ENCODE data around the gene GORASP2.

The GORASP2 gene

DNA sequence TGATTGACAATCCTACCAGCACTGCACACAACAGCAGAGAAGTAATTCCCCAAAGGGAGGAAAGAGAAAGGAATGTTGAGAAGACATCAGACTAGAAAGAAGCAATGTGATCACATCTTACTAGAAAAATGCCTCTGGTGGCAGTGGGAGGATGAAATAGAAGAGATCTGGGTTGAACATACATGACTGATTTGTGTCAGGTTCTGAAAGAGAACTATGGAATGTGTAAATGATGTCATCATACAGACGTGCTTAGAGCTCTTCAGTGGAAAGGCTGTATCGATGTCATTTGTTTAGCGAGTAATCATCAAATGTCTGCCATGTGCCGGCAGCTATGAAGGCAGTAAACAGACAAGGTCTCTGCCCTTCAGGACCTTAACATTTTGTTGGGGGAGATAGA, 24.9 kb downstream of the GORASP2 start:
- Histone ChIP-seq H3K4me1 (ENCODE audit: control insufficient read depth in 2 of 2, insufficient read depth in 2 of 2, low read length in 2 of 2) (no peaks in the 10 kb centered on the region), H3K27ac (ENCODE audit: low read depth in 2 of 2, low read length in 2 of 2) (no peak overlapping the region)

DNA sequence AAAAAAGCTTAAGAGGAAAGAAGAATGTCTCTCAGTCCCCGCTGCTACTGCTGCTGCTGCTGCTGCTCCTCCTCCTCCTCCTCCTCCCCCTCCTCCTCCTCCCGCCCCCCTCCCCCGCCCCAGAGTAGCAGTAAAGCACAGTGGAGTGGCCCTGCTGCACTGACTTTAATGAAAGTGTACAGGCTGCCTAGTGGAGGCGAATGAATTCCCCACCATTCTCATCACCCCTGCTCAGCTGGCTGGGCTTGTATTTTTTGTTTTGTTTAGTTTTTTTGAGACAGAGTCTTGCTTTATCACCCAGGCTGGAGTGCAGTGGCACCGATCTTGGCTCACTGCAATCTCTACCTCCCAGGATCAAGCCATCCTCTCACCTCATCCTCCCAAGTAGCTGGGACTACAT, 34.3 kb downstream of the GORASP2 start:
- Histone ChIP-seq H3K9ac (ENCODE audit: low read depth in 1 of 2, low read length in 2 of 2) (no peak overlapping the region), H3K36me3 (ENCODE audit: control insufficient read depth in 2 of 2, insufficient read depth in 2 of 2, low read length in 2 of 2) (peaks cover 60 to 77% of the 10 kb centered on the region in 2 donors), H3K9me3 (ENCODE audit: control insufficient read depth in 2 of 2, low read length in 2 of 2) (no peaks in the 10 kb centered on the region)

More for the DNA sequence above, 24.9 kb downstream of the GORASP2 start:
- Histone ChIP-seq H3K36me3 (ENCODE audit: control insufficient read depth in 2 of 2, insufficient read depth in 2 of 2, low read length in 2 of 2) (peaks cover 76 to 82% of the 10 kb centered on the region in 2 donors), H3K4me3 (ENCODE audit: low read length in 2 of 2) (no peak overlapping the region), H3K9ac (ENCODE audit: low read depth in 1 of 2, low read length in 2 of 2) (no peak overlapping the region), H3K27me3 (ENCODE audit: control insufficient read depth in 2 of 2, insufficient read depth in 2 of 2, low read length in 2 of 2) (no peaks in the 10 kb centered on the region), H3K9me3 (ENCODE audit: control insufficient read depth in 2 of 2, low read length in 2 of 2) (no peaks in the 10 kb centered on the region)

DNA sequence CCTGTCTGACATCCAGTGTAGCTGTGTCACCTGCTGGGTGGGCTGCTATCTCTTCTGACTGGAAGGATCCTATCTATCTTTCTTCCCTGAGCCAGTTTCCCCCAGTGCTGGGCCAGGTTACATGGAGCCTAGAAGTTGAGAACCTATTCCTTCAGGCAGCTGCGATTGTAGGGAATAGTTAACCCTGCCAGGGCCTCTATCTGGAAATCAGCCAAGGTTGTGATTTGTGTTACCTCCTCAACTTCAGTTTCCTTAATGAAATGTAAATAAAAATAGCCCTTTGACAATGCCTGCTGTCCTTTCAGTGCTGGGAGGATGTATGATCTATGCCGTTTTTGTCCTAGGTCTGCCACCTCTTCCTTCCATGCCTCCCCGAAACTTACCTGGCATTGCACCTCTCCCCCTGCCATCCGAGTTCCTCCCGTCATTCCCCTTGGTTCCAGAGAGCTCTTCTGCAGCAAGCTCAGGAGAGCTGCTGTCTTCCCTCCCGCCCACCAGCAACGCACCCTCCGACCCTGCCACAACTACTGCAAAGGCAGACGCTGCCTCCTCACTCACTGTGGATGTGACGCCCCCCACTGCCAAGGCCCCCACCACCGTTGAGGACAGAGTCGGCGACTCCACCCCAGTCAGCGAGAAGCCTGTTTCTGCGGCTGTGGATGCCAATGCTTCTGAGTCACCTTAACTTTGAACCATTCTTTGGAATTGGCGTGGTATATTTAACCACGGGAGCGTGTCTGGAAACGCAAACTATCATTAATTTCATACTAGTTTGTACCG, 36.6 kb downstream of the GORASP2 start:
- H3K27ac ChIP-seq (ENCODE audit: low read depth in 2 of 2, low read length in 2 of 2) = no peak overlapping the region
- H3K4me3 ChIP-seq (ENCODE audit: low read length in 2 of 2) = no peak overlapping the region
- peaks cover 62 to 70% of the 10 kb centered on the region in 2 donors for H3K36me3 ChIP-seq (ENCODE audit: control insufficient read depth in 2 of 2, insufficient read depth in 2 of 2, low read length in 2 of 2)
- H3K27me3 ChIP-seq (ENCODE audit: control insufficient read depth in 2 of 2, insufficient read depth in 2 of 2, low read length in 2 of 2) = no peaks in the 10 kb centered on the region
- H3K9me3 ChIP-seq (ENCODE audit: control insufficient read depth in 2 of 2, low read length in 2 of 2) = no peaks in the 10 kb centered on the region
- no peaks in the 10 kb centered on the region for H3K4me1 ChIP-seq (ENCODE audit: control insufficient read depth in 2 of 2, insufficient read depth in 2 of 2, low read length in 2 of 2)
- no peak overlapping the region for H3K9ac ChIP-seq (ENCODE audit: low read depth in 1 of 2, low read length in 2 of 2)

More for the DNA sequence above, 34.3 kb downstream of the GORASP2 start:
- Histone ChIP-seq H3K4me3 (ENCODE audit: low read length in 2 of 2) (no peak overlapping the region), H3K27ac (ENCODE audit: low read depth in 2 of 2, low read length in 2 of 2) (no peak overlapping the region), H3K27me3 (ENCODE audit: control insufficient read depth in 2 of 2, insufficient read depth in 2 of 2, low read length in 2 of 2) (no peaks in the 10 kb centered on the region), H3K4me1 (ENCODE audit: control insufficient read depth in 2 of 2, insufficient read depth in 2 of 2, low read length in 2 of 2) (no peaks in the 10 kb centered on the region)

DNA sequence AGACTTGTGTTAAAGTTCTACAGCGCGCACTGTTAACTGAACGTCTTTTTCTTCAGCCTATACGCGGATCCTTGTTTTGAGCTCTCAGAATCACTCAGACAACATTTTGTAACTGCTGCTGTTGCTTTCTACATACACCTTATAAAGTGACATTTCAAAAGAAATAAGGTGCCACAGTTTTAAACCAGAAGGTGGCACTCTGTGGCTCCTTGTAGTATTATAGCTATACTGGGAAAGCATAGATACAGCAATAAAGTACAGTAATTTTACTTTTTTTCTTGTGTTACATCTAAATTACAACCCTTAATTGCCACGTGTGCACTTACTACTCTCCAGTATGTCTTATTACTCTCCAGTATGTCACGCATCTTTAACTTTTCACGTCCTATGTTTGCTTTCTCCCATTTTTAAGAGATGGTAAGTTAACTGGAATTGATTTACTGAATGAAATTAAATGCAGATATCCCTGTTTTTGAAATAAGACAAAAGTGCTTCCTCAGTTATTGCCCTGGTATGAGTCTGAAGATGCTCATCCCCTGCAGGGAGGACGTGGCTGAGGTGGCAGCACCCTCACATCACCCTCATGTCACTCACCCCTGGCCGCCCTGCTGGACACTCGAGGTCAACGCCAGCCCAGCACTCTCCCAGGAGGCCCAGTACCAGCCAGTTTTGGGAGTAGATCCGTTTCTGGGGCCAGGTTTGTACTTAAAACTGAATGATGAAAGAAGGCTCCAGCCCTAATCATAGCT, 37.8 kb downstream of the GORASP2 start:
- Histone ChIP-seq H3K27ac (ENCODE audit: low read depth in 2 of 2, low read length in 2 of 2) (no peak overlapping the region), H3K27me3 (ENCODE audit: control insufficient read depth in 2 of 2, insufficient read depth in 2 of 2, low read length in 2 of 2) (no peaks in the 10 kb centered on the region), H3K4me3 (ENCODE audit: low read length in 2 of 2) (no peak overlapping the region), H3K36me3 (ENCODE audit: control insufficient read depth in 2 of 2, insufficient read depth in 2 of 2, low read length in 2 of 2) (peaks cover 50 to 59% of the 10 kb centered on the region in 2 donors), H3K4me1 (ENCODE audit: control insufficient read depth in 2 of 2, insufficient read depth in 2 of 2, low read length in 2 of 2) (no peaks in the 10 kb centered on the region), H3K9ac (ENCODE audit: low read depth in 1 of 2, low read length in 2 of 2) (no peak overlapping the region), H3K9me3 (ENCODE audit: control insufficient read depth in 2 of 2, low read length in 2 of 2) (no peaks in the 10 kb centered on the region)

DNA sequence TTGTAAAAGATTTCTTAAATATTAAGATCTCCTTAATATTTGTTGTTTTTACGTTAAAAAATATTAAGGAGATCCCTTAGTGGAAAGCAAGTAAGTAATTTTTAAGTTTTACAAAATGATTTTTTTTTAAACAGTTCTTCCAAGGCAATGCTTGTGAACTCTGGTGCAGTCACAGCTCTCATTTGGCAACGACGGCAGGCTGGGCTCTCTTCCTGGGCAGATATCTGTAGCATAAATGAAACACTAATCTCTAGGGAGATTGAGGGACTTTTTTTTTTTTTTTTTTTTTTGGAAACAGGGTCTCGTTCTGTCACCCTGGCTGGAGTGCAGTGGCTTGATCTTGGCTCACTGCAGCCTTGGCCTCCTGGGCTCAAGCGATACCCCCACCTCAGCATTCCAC, 38.5 kb downstream of the GORASP2 start:
- H3K27ac ChIP-seq (ENCODE audit: low read depth in 2 of 2, low read length in 2 of 2) = no peak overlapping the region
- H3K9me3 ChIP-seq (ENCODE audit: control insufficient read depth in 2 of 2, low read length in 2 of 2) = no peaks in the 10 kb centered on the region

DNA sequence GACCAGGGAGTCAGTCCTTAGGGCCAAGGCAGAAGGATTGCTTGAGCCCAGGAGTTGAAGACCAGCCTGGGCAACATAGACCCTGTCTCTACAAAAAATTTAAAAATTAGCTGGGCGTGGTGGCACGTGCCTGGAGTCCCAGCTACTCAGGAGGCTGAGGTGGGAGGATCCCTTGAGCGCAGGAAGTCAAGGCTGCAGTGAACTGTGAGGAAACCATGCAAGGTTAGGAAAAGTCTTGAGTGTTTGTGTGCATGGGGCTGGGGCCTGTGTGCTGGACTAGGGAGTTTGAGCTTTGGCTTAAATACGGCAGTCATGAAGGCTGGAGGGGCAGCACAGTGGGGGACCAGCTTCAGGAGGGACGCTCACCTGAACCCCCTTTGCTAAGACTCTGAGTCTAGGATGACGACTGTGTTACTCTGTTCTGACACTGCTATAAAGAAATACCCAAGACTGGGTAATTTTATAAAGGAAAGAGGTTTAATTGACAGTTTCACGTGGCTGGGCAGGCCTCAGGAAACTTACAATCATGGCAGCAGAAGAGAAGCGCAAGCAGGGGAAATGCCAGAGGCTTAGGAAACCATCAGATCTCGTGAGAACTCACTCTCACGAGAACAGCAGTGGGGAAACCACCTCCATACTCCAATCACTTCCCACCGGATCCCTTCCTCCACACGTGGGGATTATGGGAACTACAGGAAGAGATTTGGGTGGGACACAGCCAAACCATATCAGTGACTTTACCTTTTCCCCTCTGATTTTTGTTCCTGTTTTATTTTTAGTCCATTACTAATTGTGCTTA, 39.4 kb downstream of the GORASP2 start:
- H3K4me3 ChIP-seq (ENCODE audit: low read length in 2 of 2) = no peak overlapping the region
- no peak overlapping the region for H3K9ac ChIP-seq (ENCODE audit: low read depth in 1 of 2, low read length in 2 of 2)
- no peaks in the 10 kb centered on the region for H3K9me3 ChIP-seq (ENCODE audit: control insufficient read depth in 2 of 2, low read length in 2 of 2)
- H3K4me1 ChIP-seq (ENCODE audit: control insufficient read depth in 2 of 2, insufficient read depth in 2 of 2, low read length in 2 of 2) = peaks cover 4 to 7% of the 10 kb centered on the region in 2 donors
- no peak overlapping the region for H3K27ac ChIP-seq (ENCODE audit: low read depth in 2 of 2, low read length in 2 of 2)
- no peaks in the 10 kb centered on the region for H3K27me3 ChIP-seq (ENCODE audit: control insufficient read depth in 2 of 2, insufficient read depth in 2 of 2, low read length in 2 of 2)
- peaks cover 44 to 46% of the 10 kb centered on the region in 2 donors for H3K36me3 ChIP-seq (ENCODE audit: control insufficient read depth in 2 of 2, insufficient read depth in 2 of 2, low read length in 2 of 2)

More for the DNA sequence above, 38.5 kb downstream of the GORASP2 start:
- Histone ChIP-seq H3K4me1 (ENCODE audit: control insufficient read depth in 2 of 2, insufficient read depth in 2 of 2, low read length in 2 of 2) (peaks cover 0 to 3% of the 10 kb centered on the region in 2 donors), H3K9ac (ENCODE audit: low read depth in 1 of 2, low read length in 2 of 2) (no peak overlapping the region), H3K4me3 (ENCODE audit: low read length in 2 of 2) (no peak overlapping the region), H3K27me3 (ENCODE audit: control insufficient read depth in 2 of 2, insufficient read depth in 2 of 2, low read length in 2 of 2) (no peaks in the 10 kb centered on the region), H3K36me3 (ENCODE audit: control insufficient read depth in 2 of 2, insufficient read depth in 2 of 2, low read length in 2 of 2) (peaks cover 48 to 51% of the 10 kb centered on the region in 2 donors)

DNA sequence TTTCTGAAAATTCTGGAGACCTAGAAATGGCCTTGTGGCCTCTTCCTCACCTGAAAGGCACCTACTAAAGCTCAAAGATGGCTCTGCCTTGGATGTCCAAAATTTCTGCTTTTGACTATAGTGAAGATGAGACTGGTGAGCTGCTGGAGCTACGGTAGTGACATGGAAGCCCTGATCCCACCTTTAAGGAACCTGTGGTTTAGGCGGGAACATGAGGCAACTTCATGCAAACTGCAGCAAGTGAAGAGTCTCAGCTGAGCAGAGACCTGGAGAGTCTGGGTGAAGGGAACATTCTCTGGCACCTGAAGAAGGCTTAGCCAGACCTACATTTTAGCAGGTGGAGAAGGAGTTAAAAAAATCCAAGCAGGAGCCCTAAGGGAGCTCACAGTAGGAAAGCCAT, 40.0 kb downstream of the GORASP2 start:
- Histone ChIP-seq H3K27ac (ENCODE audit: low read depth in 2 of 2, low read length in 2 of 2) (no peak overlapping the region), H3K27me3 (ENCODE audit: control insufficient read depth in 2 of 2, insufficient read depth in 2 of 2, low read length in 2 of 2) (no peaks in the 10 kb centered on the region), H3K9ac (ENCODE audit: low read depth in 1 of 2, low read length in 2 of 2) (no peak overlapping the region), H3K36me3 (ENCODE audit: control insufficient read depth in 2 of 2, insufficient read depth in 2 of 2, low read length in 2 of 2) (peaks cover 40% of the 10 kb centered on the region in 2 donors), H3K9me3 (ENCODE audit: control insufficient read depth in 2 of 2, low read length in 2 of 2) (no peaks in the 10 kb centered on the region), H3K4me3 (ENCODE audit: low read length in 2 of 2) (no peak overlapping the region), H3K4me1 (ENCODE audit: control insufficient read depth in 2 of 2, insufficient read depth in 2 of 2, low read length in 2 of 2) (peaks cover 4 to 7% of the 10 kb centered on the region in 2 donors)

DNA sequence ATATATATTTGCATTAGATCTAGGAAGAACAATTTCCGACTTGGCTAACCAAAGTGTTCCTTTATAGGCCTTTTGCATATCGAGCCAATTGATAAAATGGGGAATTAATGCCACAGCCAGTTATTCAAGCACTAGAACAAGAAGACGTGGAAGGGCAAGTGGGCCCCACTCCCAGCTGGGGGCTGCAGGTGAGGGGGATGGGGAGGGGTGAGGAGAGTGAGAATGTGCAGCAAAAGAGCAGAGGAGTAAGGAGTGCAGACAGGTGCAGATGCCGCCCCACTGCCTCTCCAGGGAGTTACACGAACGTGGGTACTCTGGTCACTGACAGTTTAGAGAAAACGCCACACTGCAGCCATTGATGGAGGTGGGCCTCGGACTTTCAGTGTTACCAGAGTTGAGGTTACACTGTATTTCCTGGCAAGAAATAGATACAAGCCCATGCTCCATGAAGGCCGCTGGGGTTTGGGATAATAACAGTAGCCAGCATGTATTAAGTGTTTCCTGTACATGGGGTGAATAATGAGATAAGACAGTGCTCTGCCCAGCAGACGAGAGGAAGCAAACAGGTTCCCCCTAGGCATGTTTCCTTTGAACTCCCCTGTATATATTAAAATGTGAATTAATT, 40.9 kb downstream of the GORASP2 start:
- H3K9ac ChIP-seq (ENCODE audit: low read depth in 1 of 2, low read length in 2 of 2) = no peak overlapping the region
- no peaks in the 10 kb centered on the region for H3K9me3 ChIP-seq (ENCODE audit: control insufficient read depth in 2 of 2, low read length in 2 of 2)
- peaks cover 32 to 35% of the 10 kb centered on the region in 2 donors for H3K36me3 ChIP-seq (ENCODE audit: control insufficient read depth in 2 of 2, insufficient read depth in 2 of 2, low read length in 2 of 2)
- H3K4me3 ChIP-seq (ENCODE audit: low read length in 2 of 2) = no peak overlapping the region
- H3K27ac ChIP-seq (ENCODE audit: low read depth in 2 of 2, low read length in 2 of 2) = no peak overlapping the region
- H3K4me1 ChIP-seq (ENCODE audit: control insufficient read depth in 2 of 2, insufficient read depth in 2 of 2, low read length in 2 of 2) = peaks cover 8 to 12% of the 10 kb centered on the region in 2 donors
- no peaks in the 10 kb centered on the region for H3K27me3 ChIP-seq (ENCODE audit: control insufficient read depth in 2 of 2, insufficient read depth in 2 of 2, low read length in 2 of 2)

DNA sequence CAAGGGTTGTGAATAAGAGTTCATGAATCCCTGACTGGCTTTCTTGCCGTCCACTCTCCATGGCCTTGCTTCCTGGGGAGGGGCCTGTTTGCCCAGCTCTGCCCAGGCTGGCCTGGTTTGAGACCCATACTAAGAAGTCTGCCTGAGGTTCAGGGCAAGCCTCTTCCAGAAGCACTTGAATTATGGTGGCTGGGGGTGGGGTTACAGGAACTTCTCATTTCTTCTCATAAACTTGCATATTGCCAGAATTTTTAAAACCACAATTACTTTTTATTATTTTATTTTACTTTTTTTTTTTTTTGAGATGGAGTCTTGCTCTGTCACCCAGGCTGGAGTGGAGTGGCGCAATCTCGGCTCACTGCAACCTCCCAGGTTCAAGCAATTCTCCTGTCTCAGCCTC, 42.0 kb downstream of the GORASP2 start:
- Histone ChIP-seq H3K36me3 (ENCODE audit: control insufficient read depth in 2 of 2, insufficient read depth in 2 of 2, low read length in 2 of 2) (peaks cover 22 to 24% of the 10 kb centered on the region in 2 donors), H3K9me3 (ENCODE audit: control insufficient read depth in 2 of 2, low read length in 2 of 2) (no peaks in the 10 kb centered on the region), H3K27ac (ENCODE audit: low read depth in 2 of 2, low read length in 2 of 2) (no peak overlapping the region), H3K27me3 (ENCODE audit: control insufficient read depth in 2 of 2, insufficient read depth in 2 of 2, low read length in 2 of 2) (no peaks in the 10 kb centered on the region), H3K4me1 (ENCODE audit: control insufficient read depth in 2 of 2, insufficient read depth in 2 of 2, low read length in 2 of 2) (peaks cover 8 to 12% of the 10 kb centered on the region in 2 donors), H3K9ac (ENCODE audit: low read depth in 1 of 2, low read length in 2 of 2) (no peak overlapping the region), H3K4me3 (ENCODE audit: low read length in 2 of 2) (no peak overlapping the region)

All from mucosa of rectum (tissue), 2 donors.